GM15510 (cell line): ENCODE data around the gene SLITRK2.

Experiments used
- POLR2A ChIP-seq: IDR thresholded peaks from 3 replicates; pipeline ENCODE4 v1.6.1; 2011; ENCODE audit warnings: borderline replicate concordance; ENCODE audit not compliant: insufficient read length; ENCODE audit errors: extremely low read depth

Gene SLITRK2

GRCh38 chrX:145817331-145818185 is at the start of gene SLITRK2:
SLITRK2 (plus strand) TSS chrX:145817829; CDS start chrX:145822426, 4,597 bp downstream.
- TF ChIP-seq POLR2A, result no peak

GRCh38 chrX:145773006-145773405 is 44.6 kb upstream of the SLITRK2 start:
- TF ChIP-seq POLR2A, result no peak

GRCh38 chrX:145792281-145792680 is 25.3 kb upstream of the SLITRK2 start:
- no peak for TF ChIP-seq POLR2A

- no peak for TF ChIP-seq POLR2A
Observed at GRCh38 chrX:145803508-145803907, 14.1 kb upstream of the SLITRK2 start.

GRCh38 chrX:145813081-145813480 is 4.5 kb upstream of the SLITRK2 start:
- TF ChIP-seq POLR2A, result no peak

GRCh38 chrX:145816601-145817315 is 871 bp upstream of the SLITRK2 start:
- TF ChIP-seq POLR2A, result no peak

GRCh38 chrX:145818186-145819113 is 821 bp downstream of the SLITRK2 start:
- TF ChIP-seq POLR2A, result no peak

GRCh38 chrX:145820825-145821224 is 3.2 kb downstream of the SLITRK2 start:
- TF ChIP-seq POLR2A, result no peak

- no peak for TF ChIP-seq POLR2A
Observed at GRCh38 chrX:145821291-145821897, 3.8 kb downstream of the SLITRK2 start.

- TF ChIP-seq POLR2A, result no peak
Observed at GRCh38 chrX:145821898-145822571, 4.4 kb downstream of the SLITRK2 start.

GRCh38 chrX:145823132-145823531 is 5.5 kb downstream of the SLITRK2 start:
- no peak for TF ChIP-seq POLR2A

GRCh38 chrX:145825896-145826295 is 8.3 kb downstream of the SLITRK2 start:
- TF ChIP-seq POLR2A, result no peak

GRCh38 chrX:145826466-145826865 is 8.8 kb downstream of the SLITRK2 start:
- TF ChIP-seq POLR2A, result no peak

- TF ChIP-seq POLR2A, result no peak
Observed at GRCh38 chrX:145832796-145833195, 15.2 kb downstream of the SLITRK2 start.

GRCh38 chrX:145840531-145840930 is 22.9 kb downstream of the SLITRK2 start:
- TF ChIP-seq POLR2A, result no peak
